SH-SY5Y (cell line): ENCODE results near the gene RXRA.

Experiments
- GATA2 ChIP-seq: IDR thresholded peaks from 2 replicates; pipeline ENCODE4 v1.6.1; 2011; ENCODE audit warnings: mild to moderate bottlenecking, low read depth, low read length
- GATA3 ChIP-seq: IDR thresholded peaks from 2 replicates; pipeline ENCODE4 v1.6.1; 2011; ENCODE audit warnings: low read depth, mild to moderate bottlenecking, low read length, moderate library complexity

RXRA gene

GRCh38 chr9:134364391-134365114, 38.3 kb downstream of the RXRA start:
- TF ChIP-seq GATA2 (no peak), GATA3 (no peak)

GRCh38 chr9:134365115-134365596, 38.9 kb downstream of the RXRA start:
- no peak for TF ChIP-seq GATA3
- TF ChIP-seq GATA2: no peak

GRCh38 chr9:134365791-134366222, 39.6 kb downstream of the RXRA start:
- peak; percentile 36; the same call in 1 of the 2 replicates for TF ChIP-seq GATA2
- no peak for TF ChIP-seq GATA3

GRCh38 chr9:134366223-134367031, 40.2 kb downstream of the RXRA start:
- no peak for TF ChIP-seq GATA3
- no peak for TF ChIP-seq GATA2

GRCh38 chr9:134367061-134367460, 40.8 kb downstream of the RXRA start:
- TF ChIP-seq GATA3 (no peak), GATA2 (no peak; the same call in 1 of the 2 replicates)

- TF ChIP-seq GATA3 (peak; percentile 100), GATA2 (peak; percentile 100)
Measured at GRCh38 chr9:134367791-134368490, 41.7 kb downstream of the RXRA start.

- TF ChIP-seq GATA3 (no peak), GATA2 (no peak)
Measured at GRCh38 chr9:134368571-134368970, 42.3 kb downstream of the RXRA start.

GRCh38 chr9:134369416-134370212, 43.4 kb downstream of the RXRA start:
- TF ChIP-seq GATA3 (no peak), GATA2 (no peak)

GRCh38 chr9:134370213-134370492, 43.9 kb downstream of the RXRA start:
- TF ChIP-seq GATA2 (no peak), GATA3 (no peak)

GRCh38 chr9:134370638-134371037, 44.4 kb downstream of the RXRA start:
- no peak for TF ChIP-seq GATA2
- TF ChIP-seq GATA3: no peak

GRCh38 chr9:134371731-134372130, 45.5 kb downstream of the RXRA start:
- TF ChIP-seq GATA3 (no peak), GATA2 (no peak)

GRCh38 chr9:134372581-134373267, 46.5 kb downstream of the RXRA start:
- no peak for TF ChIP-seq GATA2
- no peak for TF ChIP-seq GATA3

- TF ChIP-seq GATA2: no peak
- no peak for TF ChIP-seq GATA3
Measured at GRCh38 chr9:134373269-134373668, 47.0 kb downstream of the RXRA start.
